B cell (primary cell): ENCODE data around the gene CES3.

Source experiments
- CTCF ChIP-seq: fragments of 200-600 bp; IDR thresholded peaks from one replicate; pipeline ENCODE4 v1.8.0; 2022; ENCODE audit warnings: antibody characterized with exemption, mild to moderate bottlenecking
- EZH2 ChIP-seq: IDR thresholded peaks from 2 replicates; pipeline ENCODE4 v1.6.1; 2012; ENCODE audit warnings: borderline replicate concordance, low read depth, mild to moderate bottlenecking, moderate library complexity, low read length; ENCODE audit not compliant: insufficient read depth, poor library complexity, severe bottlenecking

GRCh38 chr16:66936889-66937554, 24.0 kb upstream of the CES3 start:
- no peak for TF ChIP-seq CTCF
- no peak for TF ChIP-seq EZH2
